A673 (cell line): ENCODE data around the gene YES1.

Source experiments
- EZH2 ChIP-seq: fragments of 200-600 bp; sonication (generic); IDR thresholded peaks from 2 replicates; pipeline ENCODE4 v1.6.1; 2017; ENCODE audit warnings: borderline replicate concordance, low read depth, mild to moderate bottlenecking, mixed read lengths, antibody characterized with exemption, low read length; ENCODE audit not compliant: poor library complexity, severe bottlenecking
- TF ChIP-seq, protein P1 (sequence below): fragments of 300-800, 200-600 bp; sonication (generic); conservative IDR thresholded peaks from 2 replicates; pipeline ENCODE4 v1.5.1; 2017; ENCODE audit warnings: low read depth, mild to moderate bottlenecking, antibody characterized with exemption, low read length, moderate library complexity, mixed read lengths

DNA sequence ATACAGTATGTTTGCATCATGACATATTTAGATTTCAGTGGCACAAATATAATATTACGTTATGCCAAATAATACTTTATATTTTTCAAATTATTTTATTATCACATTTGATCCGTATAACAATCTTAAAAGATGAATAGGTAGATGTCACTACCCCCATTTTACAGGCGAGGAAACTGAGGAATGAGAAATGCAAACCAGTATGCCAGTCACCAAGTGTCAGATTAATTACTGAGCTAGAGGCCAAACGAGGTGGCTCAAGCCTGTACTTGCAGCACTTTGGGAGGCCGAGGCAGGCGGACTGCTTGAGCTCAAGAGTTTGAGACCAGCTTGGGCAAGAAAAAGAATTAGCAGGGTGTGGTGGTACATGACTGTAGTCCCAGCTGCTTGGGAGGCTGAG, 17.4 kb upstream of the YES1 start:
- TF ChIP-seq, protein P1, sequence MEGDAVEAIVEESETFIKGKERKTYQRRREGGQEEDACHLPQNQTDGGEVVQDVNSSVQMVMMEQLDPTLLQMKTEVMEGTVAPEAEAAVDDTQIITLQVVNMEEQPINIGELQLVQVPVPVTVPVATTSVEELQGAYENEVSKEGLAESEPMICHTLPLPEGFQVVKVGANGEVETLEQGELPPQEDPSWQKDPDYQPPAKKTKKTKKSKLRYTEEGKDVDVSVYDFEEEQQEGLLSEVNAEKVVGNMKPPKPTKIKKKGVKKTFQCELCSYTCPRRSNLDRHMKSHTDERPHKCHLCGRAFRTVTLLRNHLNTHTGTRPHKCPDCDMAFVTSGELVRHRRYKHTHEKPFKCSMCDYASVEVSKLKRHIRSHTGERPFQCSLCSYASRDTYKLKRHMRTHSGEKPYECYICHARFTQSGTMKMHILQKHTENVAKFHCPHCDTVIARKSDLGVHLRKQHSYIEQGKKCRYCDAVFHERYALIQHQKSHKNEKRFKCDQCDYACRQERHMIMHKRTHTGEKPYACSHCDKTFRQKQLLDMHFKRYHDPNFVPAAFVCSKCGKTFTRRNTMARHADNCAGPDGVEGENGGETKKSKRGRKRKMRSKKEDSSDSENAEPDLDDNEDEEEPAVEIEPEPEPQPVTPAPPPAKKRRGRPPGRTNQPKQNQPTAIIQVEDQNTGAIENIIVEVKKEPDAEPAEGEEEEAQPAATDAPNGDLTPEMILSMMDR: no peak
- no peak for TF ChIP-seq EZH2
